ENCODE measurements around the gene SDHAF2.
"Not testable (repeated sequence)": the region's sequence is repeated elsewhere in the genome, so short reads cannot be mapped to it uniquely, and the experiment has no call there.

Gene SDHAF2

GRCh38 chr11:61477126-61477525 is 47.2 kb downstream of the SDHAF2 start:
- TF ChIP-seq CTCF (IDR thresholded peaks at IDR 0.05; ENCODE audit: control insufficient read depth, insufficient read depth, low read depth, low read length, missing control alignments): no peak
- DNase-seq (ENCODE audit: low read depth): no peak
- H3K4me3 ChIP-seq (ENCODE audit: control insufficient read depth, low read depth, low read length): no peak overlapping the region

GRCh38 chr11:61477727-61478148 is 47.8 kb downstream of the SDHAF2 start:
- peak; percentile 91 for TF ChIP-seq CTCF (IDR thresholded peaks at IDR 0.05; ENCODE audit: control insufficient read depth, insufficient read depth, low read depth, low read length, missing control alignments)
- no peak overlapping the region for H3K4me3 ChIP-seq (ENCODE audit: control insufficient read depth, low read depth, low read length)
- DNase-seq (ENCODE audit: low read depth): no peak

GRCh38 chr11:61479360-61480058 is 49.6 kb downstream of the SDHAF2 start:
- H3K4me3 ChIP-seq (ENCODE audit: control insufficient read depth, low read depth, low read length): not testable (repeated sequence)

GRCh38 chr11:61480261-61480993 is 50.5 kb downstream of the SDHAF2 start:
- H3K4me3 ChIP-seq (ENCODE audit: control insufficient read depth, low read depth, low read length): no peak overlapping the region
- DNase-seq (ENCODE audit: low read depth): no peak
- TF ChIP-seq CTCF (IDR thresholded peaks at IDR 0.05; ENCODE audit: control insufficient read depth, insufficient read depth, low read depth, low read length, missing control alignments): no peak

More at GRCh38 chr11:61479360-61480058, 49.6 kb downstream of the SDHAF2 start:
- DNase-seq (ENCODE audit: low read depth): not testable (repeated sequence)

GRCh38 chr11:61480994-61481335 is 51.0 kb downstream of the SDHAF2 start:
- no peak for DNase-seq (ENCODE audit: low read depth)
- no peak for TF ChIP-seq CTCF (IDR thresholded peaks at IDR 0.05; ENCODE audit: control insufficient read depth, insufficient read depth, low read depth, low read length, missing control alignments)
- no peak overlapping the region for H3K4me3 ChIP-seq (ENCODE audit: control insufficient read depth, low read depth, low read length)

GRCh38 chr11:61481806-61482205 is 51.9 kb downstream of the SDHAF2 start:
- TF ChIP-seq CTCF (IDR thresholded peaks at IDR 0.05; ENCODE audit: control insufficient read depth, insufficient read depth, low read depth, low read length, missing control alignments): no peak
- no peak for DNase-seq (ENCODE audit: low read depth)
- no peak overlapping the region for H3K4me3 ChIP-seq (ENCODE audit: control insufficient read depth, low read depth, low read length)

GRCh38 chr11:61482513-61482912 is 52.6 kb downstream of the SDHAF2 start:
- TF ChIP-seq CTCF (IDR thresholded peaks at IDR 0.05; ENCODE audit: control insufficient read depth, insufficient read depth, low read depth, low read length, missing control alignments): peak; percentile 73
- no peak for DNase-seq (ENCODE audit: low read depth)

More at GRCh38 chr11:61482513-61482912, 52.6 kb downstream of the SDHAF2 start:
- H3K4me3 ChIP-seq (ENCODE audit: control insufficient read depth, low read depth, low read length): no peak overlapping the region

Measured in AG09309 (cell line).